PC-3 (cell line): ENCODE results near the gene CEP95. TPM values are rescaled to one million over a fixed set of nuclear protein-coding genes. Genes with fewer than 3 reads are reported as not detected.
"Not testable (repeated sequence)": the region's sequence is repeated elsewhere in the genome, so short reads cannot be mapped to it uniquely, and the experiment has no call there.

Experiments used
- ATAC-seq: fragments of 200-7000 bp; cut with Tn5 transposase; 2 replicates; pipeline ENCODE4 v1.9.1; 2020; ENCODE audit warnings: mild to moderate bottlenecking, moderate library complexity
- BruUV-seq: library from RNA; stranded (reverse); fragments of 400-500 nt; replicated peaks from 2 replicates; lab custom pipeline; 2021; lab: Mats Ljungman, UMichigan
- CTCF ChIA-PET: fragments of 300-600 bp; sonication (Branson Sonifier 250); formaldehyde crosslinking; loops from one replicate; lab custom pipeline; 2022; ENCODE audit warnings: antibody characterized with exemption; lab: Charles Lee
- POLR2A ChIA-PET: fragments of 300-600 bp; sonication (Branson Sonifier 250); formaldehyde crosslinking; loops from one replicate; lab custom pipeline; 2022; ENCODE audit warnings: antibody characterized with exemption; ENCODE audit not compliant: unreplicated experiment; lab: Charles Lee
- DNase-seq: peaks from one replicate; pipeline ENCODE4 v3.0.0-alpha.2; 2015
- H2AFZ ChIP-seq: fragments of 300-600 bp; sonication (generic); 2 replicates; pipeline ENCODE4 v1.6.0; 2016; ENCODE audit warnings: antibody characterized with exemption, low read length
- H3F3A ChIP-seq: fragments of 300-600 bp; sonication (generic); one replicate; pipeline ENCODE4 v1.6.0; 2017; ENCODE audit warnings: antibody characterized with exemption, low read length, control low read depth, mild to moderate bottlenecking; ENCODE audit not compliant: unreplicated experiment
- H3K27ac ChIP-seq: fragments of 300-600 bp; sonication (generic); 2 replicates; pipeline ENCODE4 v1.5.1; 2016; ENCODE audit warnings: mild to moderate bottlenecking, low read length
- H3K27me3 ChIP-seq: fragments of 300-600 bp; sonication (generic); 2 replicates; pipeline ENCODE4 v1.6.1; 2016; ENCODE audit warnings: low read length, mixed read lengths
- H3K36me3 ChIP-seq: fragments of 300-600 bp; sonication (generic); 2 replicates; pipeline ENCODE4 v1.6.1; 2016; ENCODE audit warnings: low read depth, mixed run types, low read length, mixed read lengths
- H3K4me1 ChIP-seq: fragments of 300-600 bp; sonication (generic); 2 replicates; pipeline ENCODE4 v1.5.1; 2016; ENCODE audit warnings: low read length; ENCODE audit not compliant: insufficient read depth
- H3K4me2 ChIP-seq: fragments of 300-600 bp; sonication (generic); 2 replicates; pipeline ENCODE4 v1.6.0; 2016; ENCODE audit warnings: low read length
- H3K4me3 ChIP-seq: fragments of 300-600 bp; sonication (generic); 2 replicates; pipeline ENCODE4 v1.5.1; 2016; ENCODE audit warnings: mild to moderate bottlenecking, low read length, mixed read lengths
- H3K79me2 ChIP-seq: fragments of 300-600 bp; sonication (generic); 2 replicates; pipeline ENCODE4 v1.6.1; 2017; ENCODE audit warnings: low read length, mixed read lengths
- H3K9ac ChIP-seq: fragments of 300-600 bp; sonication (generic); 2 replicates; pipeline ENCODE4 v1.6.0; 2016; ENCODE audit warnings: mild to moderate bottlenecking, low read length
- H3K9me2 ChIP-seq: fragments of 300-600 bp; sonication (generic); replicated peaks from 2 replicates; pipeline ENCODE4 v1.6.1; 2016; ENCODE audit warnings: mixed run types, low read length, mixed read lengths
- H3K9me3 ChIP-seq: fragments of 300-600 bp; sonication (generic); 2 replicates; pipeline ENCODE4 v1.6.1; 2016; ENCODE audit warnings: low read length, mixed read lengths
- H4K20me1 ChIP-seq: fragments of 300-600 bp; sonication (generic); 2 replicates; pipeline ENCODE4 v1.6.1; 2016; ENCODE audit warnings: low read length, mixed read lengths
- CTCF ChIP-seq: fragments of 300-600 bp; sonication (generic); conservative IDR thresholded peaks from 2 replicates; pipeline ENCODE4 v1.5.1; 2017; ENCODE audit warnings: antibody characterized with exemption, low read depth, mild to moderate bottlenecking, low read length
- EZH2 ChIP-seq: fragments of 300-600 bp; sonication (generic); IDR thresholded peaks from one replicate; pipeline ENCODE4 v1.6.1; 2017; ENCODE audit warnings: antibody characterized with exemption, mild to moderate bottlenecking, low read length; ENCODE audit not compliant: unreplicated experiment
- EZH2phosphoT487 ChIP-seq: fragments of 300-600 bp; sonication (generic); IDR thresholded peaks from 2 replicates; pipeline ENCODE4 v1.6.1; 2018; ENCODE audit warnings: mild to moderate bottlenecking, antibody characterized with exemption, low read length, borderline replicate concordance
- intact Hi-C: fragments of 100-400 bp; cut with micrococcal nuclease; formaldehyde crosslinking; loops from 2 replicates; pipeline ENCODE4 v1.9.0; 2023
- total RNA-seq: library from RNA; depleted of rRNA; stranded (reverse); fragments of >200 nt; gene quantifications from 2 replicates; pipeline ENCODE4 v1.2.3, GENCODE V29; 2014

Gene CEP95
- total RNA-seq, 1 experiment from 2014 or later: 32.4 TPM

DNA sequence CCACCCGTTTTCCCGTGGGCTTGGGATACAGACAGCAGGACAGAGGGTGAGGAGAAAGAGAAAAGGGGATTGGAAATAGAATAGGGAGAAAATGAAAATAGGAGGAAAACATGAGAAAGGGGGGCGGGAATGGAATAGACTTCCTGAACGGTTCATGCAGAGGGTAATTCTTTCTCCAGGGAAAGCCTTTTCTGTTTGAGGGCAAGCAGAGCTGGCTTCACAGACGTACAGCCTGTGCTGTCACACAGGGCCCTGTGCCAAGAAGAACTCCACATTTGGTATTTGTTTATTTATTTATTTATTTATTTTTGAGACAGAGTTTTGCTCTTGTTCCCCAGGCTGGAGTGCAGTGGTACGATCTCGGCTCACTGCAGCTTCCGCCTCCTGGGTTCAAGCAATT is 45.8 kb upstream of the CEP95 start:
- Histone ChIP-seq H3K4me2 (no peak overlapping the region), H3K27me3 (no peaks in the 10 kb centered on the region), H3K9me2 (no peaks in the 10 kb centered on the region), H3K36me3 (no peaks in the 10 kb centered on the region), H3K9ac (no peak overlapping the region), H3K27ac (no peak overlapping the region), H3K79me2 (no peaks in the 10 kb centered on the region), H3K4me1 (peaks cover 13% of the 10 kb centered on the region), H3K9me3 (no peaks in the 10 kb centered on the region), H3F3A (no peaks in the 10 kb centered on the region), H3K4me3 (no peak overlapping the region), H4K20me1 (no peaks in the 10 kb centered on the region), H2AFZ (no peak overlapping the region)
- ChIA-PET CTCF (no interaction called here), POLR2A (no interaction called here)
- no TSS peak for BruUV-seq
- ATAC-seq (no peak), DNase-seq (no peak)
- intact Hi-C loops: no loop called here
- no peak for TF ChIP-seq CTCF
- no peak for TF ChIP-seq EZH2phosphoT487

- H3K9me3 ChIP-seq: no peaks in the 10 kb centered on the region
- intact Hi-C loops: no loop called here
- H3K4me1 ChIP-seq: peaks cover 13% of the 10 kb centered on the region
- no peak overlapping the region for H3K4me3 ChIP-seq
- no peak overlapping the region for H3K27ac ChIP-seq
- H3K4me2 ChIP-seq: no peak overlapping the region
- no peaks in the 10 kb centered on the region for H3K27me3 ChIP-seq
- no peaks in the 10 kb centered on the region for H3K36me3 ChIP-seq
- no peaks in the 10 kb centered on the region for H3F3A ChIP-seq
- TF ChIP-seq EZH2 (no peak), EZH2phosphoT487 (no peak)
- no peak overlapping the region for H3K9ac ChIP-seq
- DNase-seq: no peak
- no peaks in the 10 kb centered on the region for H3K9me2 ChIP-seq
- no peaks in the 10 kb centered on the region for H3K79me2 ChIP-seq
- BruUV-seq: no TSS peak
- H2AFZ ChIP-seq: no peak overlapping the region
- POLR2A ChIA-PET: no interaction called here
- no peak for ATAC-seq
- CTCF ChIA-PET: no interaction called here
- no peaks in the 10 kb centered on the region for H4K20me1 ChIP-seq
Measured at GRCh38 chr17:64461788-64462187, 45.0 kb upstream of the CEP95 start.

- H3K27me3 ChIP-seq: no peaks in the 10 kb centered on the region
- ChIA-PET POLR2A (no interaction called here), CTCF (no interaction called here)
- H3K9me3 ChIP-seq: no peaks in the 10 kb centered on the region
- no peak overlapping the region for H3K4me2 ChIP-seq
- no peaks in the 10 kb centered on the region for H3F3A ChIP-seq
- DNase-seq (no peak), ATAC-seq (no peak)
- TF ChIP-seq EZH2phosphoT487 (no peak), CTCF (no peak), EZH2 (no peak)
- no peaks in the 10 kb centered on the region for H3K9me2 ChIP-seq
- no peaks in the 10 kb centered on the region for H3K79me2 ChIP-seq
- H3K9ac ChIP-seq: no peak overlapping the region
- no peaks in the 10 kb centered on the region for H3K4me1 ChIP-seq
- no TSS peak for BruUV-seq
- no peak overlapping the region for H2AFZ ChIP-seq
- H3K4me3 ChIP-seq: no peak overlapping the region
- intact Hi-C loops: no loop called here
- no peaks in the 10 kb centered on the region for H3K36me3 ChIP-seq
- H3K27ac ChIP-seq: no peak overlapping the region
- H4K20me1 ChIP-seq: no peaks in the 10 kb centered on the region
Measured at GRCh38 chr17:64466019-64466735, 40.6 kb upstream of the CEP95 start.

- H3K27me3 ChIP-seq, H3K79me2 ChIP-seq, H3K4me1 ChIP-seq, DNase-seq, POLR2A ChIA-PET, CTCF ChIA-PET, H3F3A ChIP-seq, H3K9me3 ChIP-seq, H3K9ac ChIP-seq, H3K4me2 ChIP-seq, H2AFZ ChIP-seq, H4K20me1 ChIP-seq, BruUV-seq, H3K4me3 ChIP-seq, H3K9me2 ChIP-seq, H3K36me3 ChIP-seq, intact Hi-C loops, H3K27ac ChIP-seq, ATAC-seq: not testable (repeated sequence)
Measured at GRCh38 chr17:64466834-64467233, 39.9 kb upstream of the CEP95 start.
